ENCODE data around the gene SRCAP.
"Not testable (repeated sequence)": the region's sequence is repeated elsewhere in the genome, so short reads cannot be mapped to it uniquely, and the experiment has no call there.

The SRCAP gene

GRCh38 chr16:30699615-30700099 is 686 bp downstream of the SRCAP start:
- DNase-seq (ENCODE audit: low read depth): no peak

GRCh38 chr16:30700491-30700890 is 1.5 kb downstream of the SRCAP start:
- no peak for DNase-seq (ENCODE audit: low read depth)

- no peak for DNase-seq (ENCODE audit: low read depth)
Observed at GRCh38 chr16:30700971-30701370, 2.0 kb downstream of the SRCAP start.

GRCh38 chr16:30703071-30703470 is 4.1 kb downstream of the SRCAP start:
- DNase-seq (ENCODE audit: low read depth): not testable (repeated sequence)

DNA sequence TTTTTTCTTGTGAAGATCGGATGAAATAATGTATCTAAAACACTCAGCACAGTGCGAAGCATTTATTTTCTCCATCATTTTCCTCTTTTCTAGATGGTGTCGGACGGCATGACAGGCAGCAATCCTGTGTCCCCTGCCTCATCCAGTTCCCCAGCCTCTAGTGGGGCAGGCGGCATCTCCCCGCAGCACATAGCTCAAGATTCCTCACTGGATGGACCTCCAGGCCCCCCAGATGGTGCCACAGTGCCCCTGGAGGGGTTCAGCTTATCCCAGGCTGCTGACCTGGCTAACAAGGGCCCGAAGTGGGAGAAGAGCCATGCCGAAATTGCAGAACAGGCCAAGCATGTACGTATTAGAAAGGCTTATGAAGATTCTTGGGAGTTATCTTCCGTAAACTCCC is 5.0 kb downstream of the SRCAP start:
- DNase-seq (ENCODE audit: low read depth): no peak

- no peak for DNase-seq (ENCODE audit: low read depth)
Observed at GRCh38 chr16:30706046-30706445, 7.1 kb downstream of the SRCAP start.

- no peak for DNase-seq (ENCODE audit: low read depth)
Observed at GRCh38 chr16:30710971-30711370, 12.0 kb downstream of the SRCAP start.

GRCh38 chr16:30711712-30712111 is 12.7 kb downstream of the SRCAP start:
- DNase-seq (ENCODE audit: low read depth): no peak

DNA sequence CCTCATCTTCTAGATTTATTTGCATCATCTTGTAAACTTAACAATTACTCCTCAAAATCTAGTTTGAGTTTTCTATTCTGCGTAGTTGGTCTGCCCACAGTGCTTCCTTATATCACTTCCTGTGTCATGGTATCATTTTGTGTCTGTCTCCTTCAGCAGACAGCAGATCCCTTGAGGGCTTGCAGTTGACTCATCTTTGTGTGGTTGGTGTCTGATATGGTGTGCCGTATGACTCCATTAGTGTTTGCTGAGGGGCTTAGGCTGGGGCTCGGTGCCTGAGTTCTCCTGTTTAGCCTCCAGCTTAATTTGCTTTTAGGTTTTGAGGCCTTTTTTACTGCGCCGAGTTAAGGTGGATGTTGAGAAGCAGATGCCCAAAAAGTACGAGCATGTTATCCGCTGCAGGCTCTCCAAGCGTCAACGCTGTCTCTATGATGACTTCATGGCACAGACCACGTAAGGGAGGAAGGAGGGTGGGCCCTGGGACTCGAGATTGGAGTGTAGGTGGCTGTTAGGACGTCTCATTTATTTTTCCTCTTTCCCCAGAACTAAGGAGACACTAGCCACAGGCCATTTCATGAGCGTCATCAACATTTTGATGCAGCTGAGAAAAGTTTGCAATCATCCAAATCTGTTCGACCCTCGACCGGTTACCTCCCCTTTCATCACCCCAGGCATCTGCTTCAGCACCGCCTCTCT is 16.9 kb downstream of the SRCAP start:
- no peak for DNase-seq (ENCODE audit: low read depth)

DNA sequence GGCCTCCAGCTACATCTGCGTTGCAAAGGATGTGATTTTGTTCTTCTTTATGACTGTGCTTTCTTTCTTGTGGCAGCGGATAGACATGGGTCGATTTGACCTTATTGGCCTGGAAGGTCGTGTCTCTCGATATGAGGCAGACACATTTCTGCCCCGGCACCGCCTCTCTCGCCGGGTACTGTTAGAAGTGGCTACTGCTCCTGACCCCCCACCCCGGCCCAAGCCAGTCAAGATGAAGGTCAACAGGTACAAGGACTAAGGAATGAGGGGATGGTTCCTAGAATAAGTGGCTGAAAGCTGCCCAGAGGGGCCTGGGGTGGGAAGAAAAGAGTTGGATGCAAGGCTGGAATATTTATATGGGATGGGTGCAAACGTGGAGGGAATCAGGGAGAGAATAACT is 21.1 kb downstream of the SRCAP start:
- no peak for DNase-seq (ENCODE audit: low read depth)

DNA sequence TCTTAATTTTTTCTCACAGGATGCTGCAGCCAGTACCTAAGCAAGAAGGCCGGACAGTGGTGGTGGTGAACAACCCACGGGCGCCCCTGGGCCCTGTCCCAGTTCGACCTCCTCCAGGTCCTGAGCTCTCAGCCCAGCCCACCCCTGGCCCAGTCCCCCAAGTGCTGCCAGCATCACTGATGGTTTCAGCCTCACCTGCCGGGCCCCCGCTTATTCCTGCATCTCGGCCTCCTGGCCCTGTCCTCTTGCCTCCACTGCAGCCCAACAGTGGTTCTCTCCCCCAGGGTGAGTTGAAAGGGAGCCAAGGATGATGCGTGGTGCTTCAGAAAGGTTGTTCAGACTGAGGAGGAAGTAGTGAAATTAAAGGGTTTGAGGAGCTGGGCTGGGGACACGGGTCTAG is 21.7 kb downstream of the SRCAP start:
- DNase-seq (ENCODE audit: low read depth): no peak

- DNase-seq (ENCODE audit: low read depth): no peak
Observed at GRCh38 chr16:30721167-30721566, 22.2 kb downstream of the SRCAP start.

DNA sequence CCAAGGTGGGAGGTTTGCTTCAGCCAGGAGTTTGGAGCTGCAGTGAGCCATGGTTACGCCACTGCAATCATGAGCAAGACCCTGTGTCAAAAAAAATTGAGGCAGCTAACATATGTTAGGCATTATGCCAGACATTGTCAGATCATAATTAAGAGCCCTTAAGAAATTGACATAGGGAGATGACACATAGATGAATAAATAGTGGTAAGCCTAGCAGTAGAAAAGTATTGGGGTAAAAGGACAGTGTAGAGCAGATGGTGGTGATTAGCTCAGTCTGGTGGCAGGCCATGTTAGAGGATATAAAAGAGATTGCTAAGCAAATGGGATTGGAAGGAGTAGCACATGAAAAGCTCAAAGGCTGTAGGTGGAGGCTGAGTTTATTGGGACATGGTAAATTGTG is 22.6 kb downstream of the SRCAP start:
- no peak for DNase-seq (ENCODE audit: low read depth)

- DNase-seq (ENCODE audit: low read depth): no peak
Observed at GRCh38 chr16:30722443-30722842, 23.5 kb downstream of the SRCAP start.

GRCh38 chr16:30722916-30723315 is 23.9 kb downstream of the SRCAP start:
- DNase-seq (ENCODE audit: low read depth): no peak

DNA sequence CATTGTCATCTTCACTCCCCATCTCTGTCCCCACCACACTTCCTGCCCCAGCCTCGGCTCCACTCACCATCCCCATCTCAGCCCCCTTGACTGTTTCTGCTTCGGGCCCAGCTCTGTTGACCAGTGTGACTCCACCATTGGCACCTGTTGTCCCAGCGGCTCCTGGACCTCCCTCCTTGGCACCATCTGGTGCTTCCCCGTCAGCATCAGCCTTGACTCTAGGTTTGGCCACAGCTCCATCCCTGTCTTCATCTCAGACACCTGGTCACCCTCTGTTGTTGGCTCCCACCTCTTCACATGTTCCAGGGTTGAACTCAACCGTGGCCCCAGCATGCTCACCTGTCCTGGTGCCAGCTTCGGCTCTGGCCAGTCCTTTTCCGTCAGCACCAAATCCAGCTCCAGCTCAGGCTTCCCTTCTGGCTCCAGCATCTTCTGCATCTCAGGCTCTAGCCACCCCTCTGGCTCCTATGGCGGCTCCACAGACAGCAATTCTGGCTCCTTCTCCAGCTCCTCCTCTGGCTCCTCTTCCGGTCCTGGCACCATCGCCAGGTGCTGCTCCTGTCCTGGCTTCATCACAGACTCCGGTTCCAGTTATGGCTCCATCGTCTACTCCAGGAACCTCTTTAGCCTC is 24.9 kb downstream of the SRCAP start:
- DNase-seq (ENCODE audit: low read depth): no peak

DNA sequence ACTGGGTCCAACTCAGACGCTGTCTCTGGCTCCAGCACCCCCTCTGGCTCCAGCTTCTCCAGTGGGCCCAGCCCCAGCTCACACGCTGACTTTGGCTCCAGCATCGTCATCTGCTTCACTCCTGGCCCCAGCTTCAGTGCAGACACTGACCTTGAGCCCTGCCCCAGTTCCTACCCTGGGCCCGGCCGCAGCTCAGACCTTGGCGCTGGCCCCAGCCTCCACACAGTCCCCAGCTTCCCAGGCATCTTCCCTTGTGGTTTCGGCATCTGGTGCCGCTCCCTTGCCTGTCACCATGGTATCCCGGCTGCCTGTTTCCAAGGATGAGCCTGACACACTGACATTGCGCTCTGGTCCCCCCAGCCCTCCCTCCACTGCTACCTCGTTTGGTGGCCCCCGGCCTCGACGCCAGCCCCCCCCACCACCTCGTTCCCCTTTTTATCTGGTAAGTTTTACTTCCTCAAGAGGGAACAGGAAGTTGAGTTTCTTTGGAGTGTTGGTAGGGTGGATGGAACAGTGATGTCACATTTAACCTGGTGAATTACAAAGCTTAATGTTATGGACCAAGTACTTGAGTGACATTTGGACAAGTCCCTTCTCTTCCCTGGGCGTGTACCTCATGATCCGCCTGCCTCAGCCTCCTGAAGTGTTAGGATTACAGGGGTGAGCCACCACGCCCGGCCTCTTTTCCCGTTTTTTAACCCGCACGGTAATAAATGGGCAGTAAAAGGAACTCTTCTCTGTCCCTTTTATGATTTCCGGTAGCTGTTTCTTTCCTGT is 25.9 kb downstream of the SRCAP start:
- DNase-seq (ENCODE audit: low read depth): no peak

GRCh38 chr16:30725418-30725792 is 26.4 kb downstream of the SRCAP start:
- DNase-seq (ENCODE audit: low read depth): no peak

DNA sequence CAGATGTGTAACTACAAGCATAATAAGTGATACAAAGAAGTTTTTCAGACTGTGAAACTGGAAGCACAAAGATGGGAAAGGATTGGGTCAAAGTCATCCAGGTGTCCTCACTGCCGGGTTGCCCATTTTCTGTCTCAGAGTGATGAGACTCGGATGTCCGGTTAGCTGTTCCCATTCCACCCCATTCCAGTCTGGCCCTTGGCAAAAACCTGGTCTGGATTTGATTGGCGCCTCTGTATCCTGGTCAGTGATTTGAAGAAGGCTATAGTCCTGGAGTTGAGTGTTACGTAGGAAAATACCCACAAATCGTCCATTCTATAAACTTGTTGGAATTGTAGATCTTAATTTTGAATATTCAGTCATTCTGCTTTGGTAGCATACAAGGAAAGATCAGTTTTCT is 29.4 kb downstream of the SRCAP start:
- no peak for DNase-seq (ENCODE audit: low read depth)

- no peak for DNase-seq (ENCODE audit: low read depth)
Observed at GRCh38 chr16:30728899-30729672, 30.1 kb downstream of the SRCAP start.

DNA sequence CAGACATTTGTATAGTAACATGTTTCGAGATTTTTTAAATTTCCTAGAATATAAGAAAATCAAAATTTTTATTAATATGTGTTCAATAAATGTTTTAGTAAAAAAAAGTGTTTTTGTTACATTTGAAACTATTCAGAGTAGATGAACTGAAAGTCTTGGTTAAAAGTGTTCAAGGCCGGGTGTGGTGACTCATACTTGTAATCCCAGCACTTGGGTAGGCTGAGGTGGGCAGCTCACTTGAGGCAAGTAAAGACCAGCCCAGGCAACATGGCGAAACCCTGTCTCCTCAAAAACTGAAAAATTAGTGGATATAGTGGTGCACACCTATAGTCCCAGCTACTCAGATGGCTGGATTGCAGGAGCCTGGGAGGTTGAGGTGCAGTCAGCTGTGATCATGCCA is 32.4 kb downstream of the SRCAP start:
- DNase-seq (ENCODE audit: low read depth): no peak

Measured in activated T-cell treated with anti-CD3 and anti-CD28 coated beads for 1 hour (primary cell).